Body of pancreas (tissue), 4 donors: Measurements from ENCODE around the gene PIF1. TPM values are rescaled to one million over a fixed set of nuclear protein-coding genes. Genes with fewer than 3 reads are reported as not detected.

Experiments
- ATAC-seq: fragments of 150-250 bp; one replicate; pipeline ENCODE4 v1.9.1; 2016
- DNase-seq, 4 donors: peaks; one replicate each; pipeline ENCODE4 v3.0.0-alpha.2; 2019
- H3K27ac ChIP-seq, 4 donors: fragments of 200-600 bp; sonication (generic); 1 replicate in 3 of 4; 2 replicates in 1 of 4; pipeline versions ENCODE4 v1.5.1 to v1.6.1; 2016 to 2019; ENCODE audit warnings: mild to moderate bottlenecking in 1 of 4, mixed read lengths in 1 of 4, moderate library complexity in 1 of 4
- H3K27me3 ChIP-seq, 2 donors: fragments of 200-600 bp; sonication (generic); one replicate each; pipeline ENCODE4 v1.6.0; 2016; ENCODE audit warnings: mild to moderate bottlenecking in 1 of 2
- H3K36me3 ChIP-seq, 2 donors: fragments of 200-600 bp; sonication (generic); replicated peaks in 1 of 2; 2 replicates each; pipeline ENCODE4 v1.5.1; 2016; ENCODE audit warnings: low read depth in 2 of 2; ENCODE audit not compliant: insufficient read depth in 1 of 2
- H3K4me1 ChIP-seq: fragments of 200-600 bp; sonication (generic); one replicate; pipeline ENCODE4 v1.6.0; 2016
- H3K4me3 ChIP-seq, 2 donors: fragments of 200-600 bp; sonication (generic); 1 replicate in 1 of 2; 2 replicates in 1 of 2; pipeline ENCODE4 v1.5.1; 2016 to 2019
- H3K9me3 ChIP-seq, 3 donors: fragments of 200-600 bp; sonication (generic); 1 replicate in 2 of 3; 2 replicates in 1 of 3; pipeline ENCODE4 v1.5.1; 2016
- CTCF ChIP-seq, 7 experiments: fragments of 450-650 bp in 4 of 7; fragments of 200-600 bp in 3 of 7; sonication (generic) in 3 of 7; IDR thresholded peaks; one replicate each; pipeline ENCODE4 v1.5.1; 2016 to 2019; ENCODE audit warnings: antibody characterized with exemption in 7 of 7
- POLR2A ChIP-seq, 3 donors: fragments of 450-650 bp; IDR thresholded peaks; one replicate each; pipeline ENCODE4 v1.6.1; 2016; ENCODE audit warnings: antibody characterized with exemption in 3 of 3, mild to moderate bottlenecking in 2 of 3
- WGBS, 2 donors: methylation state at CpG; one replicate each; pipeline ENCODE4 v1.1.5; 2017; 5-methylcytosine and 5-hydroxymethylcytosine counted together
- intact Hi-C: fragments of 100-400 bp; cut with DNase I; formaldehyde crosslinking; loops from one replicate; pipeline ENCODE4 v1.15.1; 2023
- total RNA-seq, 2 donors: library from RNA; depleted of rRNA; stranded (reverse); fragments of >200 nt; gene quantifications; one replicate each; pipeline ENCODE4 v1.1.0, GENCODE V29; 2016

The PIF1 gene
- total RNA-seq, 2 donors from 2014 or later: not detected

- ATAC-seq: no peak
- Histone ChIP-seq H3K27ac (no peak overlapping the region), H3K9me3 (no peaks in the 10 kb centered on the region), H3K4me3 (no peak overlapping the region), H3K36me3 (no peaks in the 10 kb centered on the region), H3K4me1 (peaks cover 7% of the 10 kb centered on the region), H3K27me3 (no peaks in the 10 kb centered on the region)
- intact Hi-C loops: no loop called here
- DNase-seq: no peak
- WGBS, 2 donors: 87 to 90% methylated on average over 6 of the region's 6 CpGs
- TF ChIP-seq POLR2A (IDR thresholded peaks at IDR 0.05) (no peak), CTCF (IDR thresholded peaks at IDR 0.05) (no peak)
Measured at GRCh38 chr15:64772964-64773363, 52.5 kb downstream of the PIF1 start.

GRCh38 chr15:64772488-64772887 is 53.0 kb downstream of the PIF1 start:
- TF ChIP-seq CTCF (IDR thresholded peaks at IDR 0.05) (no peak), POLR2A (IDR thresholded peaks at IDR 0.05) (no peak)

GRCh38 chr15:64770626-64771025 is 54.8 kb downstream of the PIF1 start:
- no peak for TF ChIP-seq CTCF (IDR thresholded peaks at IDR 0.05)
- ATAC-seq (no peak), DNase-seq (no peak)
- H3K4me3 ChIP-seq: no peak overlapping the region
- intact Hi-C loops: no loop called here
- H3K9me3 ChIP-seq: no peaks in the 10 kb centered on the region
- H3K36me3 ChIP-seq: no peaks in the 10 kb centered on the region
- no peak overlapping the region for H3K27ac ChIP-seq
- H3K4me1 ChIP-seq: no peaks in the 10 kb centered on the region
- no peaks in the 10 kb centered on the region for H3K27me3 ChIP-seq
- WGBS, 2 donors: 53% methylated on average over 2 of the region's 2 CpGs

More at GRCh38 chr15:64772488-64772887, 53.0 kb downstream of the PIF1 start:
- H3K27me3 ChIP-seq: no peaks in the 10 kb centered on the region
- no peaks in the 10 kb centered on the region for H3K36me3 ChIP-seq
- intact Hi-C loops: no loop called here
- H3K4me1 ChIP-seq: peaks cover 7% of the 10 kb centered on the region
- no peak overlapping the region for H3K4me3 ChIP-seq
- WGBS, 2 donors: 44 to 61% methylated on average over 3 of the region's 3 CpGs
- DNase-seq (no peak), ATAC-seq (no peak)
- no peak overlapping the region for H3K27ac ChIP-seq
- no peaks in the 10 kb centered on the region for H3K9me3 ChIP-seq

GRCh38 chr15:64767203-64767602 is 58.2 kb downstream of the PIF1 start:
- no peaks in the 10 kb centered on the region for H3K4me1 ChIP-seq
- no peak overlapping the region for H3K27ac ChIP-seq
- no peak overlapping the region for H3K4me3 ChIP-seq
- ATAC-seq (no peak), DNase-seq (peak in 1 of 4 donors; percentile 13)
- no peaks in the 10 kb centered on the region for H3K9me3 ChIP-seq
- TF ChIP-seq POLR2A (IDR thresholded peaks at IDR 0.05) (no peak), CTCF (IDR thresholded peaks at IDR 0.05) (peak in 1 of 7 experiments; percentile 8)
- 79 to 83% methylated on average over 2 to 6 of the region's 7 CpGs for WGBS, 2 donors
- intact Hi-C loops: no loop called here
- no peaks in the 10 kb centered on the region for H3K27me3 ChIP-seq
- H3K36me3 ChIP-seq: no peaks in the 10 kb centered on the region

GRCh38 chr15:64766058-64766457 is 59.4 kb downstream of the PIF1 start:
- H3K4me3 ChIP-seq: no peak overlapping the region
- intact Hi-C loops: no loop called here
- H3K27ac ChIP-seq: no peak overlapping the region
- no peaks in the 10 kb centered on the region for H3K36me3 ChIP-seq
- TF ChIP-seq CTCF (IDR thresholded peaks at IDR 0.05) (no peak), POLR2A (IDR thresholded peaks at IDR 0.05) (no peak)
- no peak for ATAC-seq
- H3K27me3 ChIP-seq: no peaks in the 10 kb centered on the region
- WGBS, 2 donors: 82 to 84% methylated on average over 4 to 8 of the region's 8 CpGs
- DNase-seq: no peak
- H3K4me1 ChIP-seq: no peaks in the 10 kb centered on the region
- H3K9me3 ChIP-seq: no peaks in the 10 kb centered on the region
